Ectodermal cell (in vitro differentiated cells): Measurements from ENCODE around the gene YWHAQ.
"Not testable (repeated sequence)": the region's sequence is repeated elsewhere in the genome, so short reads cannot be mapped to it uniquely, and the experiment has no call there.

Source experiments
- H3K27ac ChIP-seq: 2 replicates; pipeline ENCODE4 v1.7.0; 2013; ENCODE audit warnings: mild to moderate bottlenecking, low read depth, low read length; ENCODE audit not compliant: insufficient read depth, poor library complexity, severe bottlenecking
- H3K27me3 ChIP-seq: 2 replicates; pipeline ENCODE4 v1.7.0; 2013; ENCODE audit warnings: mild to moderate bottlenecking, low read length; ENCODE audit not compliant: insufficient read depth, control insufficient read depth, poor library complexity, severe bottlenecking
- H3K36me3 ChIP-seq: one replicate; pipeline ENCODE4 v1.7.0; 2013; ENCODE audit warnings: low read length; ENCODE audit not compliant: control insufficient read depth, insufficient read depth
- H3K4me1 ChIP-seq: one replicate; pipeline ENCODE4 v1.7.0; 2013; ENCODE audit warnings: low read length; ENCODE audit not compliant: control insufficient read depth, insufficient read depth
- H3K4me3 ChIP-seq: 2 replicates; pipeline ENCODE4 v1.7.0; 2013; ENCODE audit warnings: low read depth, low read length, control low read depth; ENCODE audit not compliant: insufficient read depth
- H3K9me3 ChIP-seq: 2 replicates; pipeline ENCODE4 v1.7.0; 2013; ENCODE audit warnings: mild to moderate bottlenecking, low read length, moderate library complexity; ENCODE audit not compliant: control insufficient read depth
- WGBS, 2 experiments: methylation state at CpG; one replicate each; pipeline ENCODE4 v1.1.7; 2013; ENCODE audit warnings: missing lambda C conversion rate in 2 of 2; 5-methylcytosine and 5-hydroxymethylcytosine counted together

The YWHAQ gene

DNA sequence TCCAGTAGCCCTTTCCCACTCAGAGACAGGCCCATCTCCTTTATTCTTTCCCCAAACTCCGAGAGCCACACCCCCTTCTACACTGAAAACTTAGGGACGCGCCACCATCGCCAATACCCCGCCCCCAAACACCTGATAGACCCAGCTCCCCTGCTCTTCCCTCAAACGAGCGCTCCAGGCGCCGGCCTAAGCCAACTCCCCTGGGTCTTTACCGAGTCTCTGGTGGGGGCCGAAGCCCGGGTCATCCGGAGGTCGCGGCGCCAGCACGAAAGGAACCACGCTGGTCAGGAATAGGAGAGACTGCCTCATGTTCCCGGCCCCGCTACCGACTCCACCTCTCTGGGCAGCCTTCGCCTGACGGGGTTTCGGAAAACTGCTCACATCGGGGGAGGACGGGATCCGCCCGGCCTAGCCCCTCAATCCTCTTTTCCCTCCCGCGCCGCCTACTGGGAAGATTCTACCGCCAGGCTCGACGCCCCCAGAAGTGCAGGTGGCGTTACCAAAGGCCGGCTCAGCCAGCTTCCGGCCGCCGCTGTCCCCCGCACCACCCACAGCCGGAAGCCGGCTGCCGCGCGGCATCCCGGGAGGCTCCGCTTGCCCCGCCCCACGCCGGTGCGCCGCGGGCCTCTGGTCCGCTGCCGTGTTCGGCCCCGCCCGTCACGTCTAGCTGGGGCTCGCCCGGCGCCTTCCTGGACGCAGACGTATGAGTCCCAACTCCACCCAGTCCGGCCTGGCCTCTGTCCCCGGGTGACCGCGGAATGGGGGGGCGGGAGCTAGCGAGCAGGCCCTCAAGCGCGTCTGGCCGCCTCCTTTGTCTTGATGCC is 75.3 kb downstream of the YWHAQ start, which contains the start of gene ADAM17:
Gene ADAM17, minus strand, starts transcription at position 534 of the 824 bp plus-strand sequence. Its CDS starts 225 bp downstream, at position 309.
- H3K36me3 ChIP-seq: no peaks in the 10 kb centered on the region
- no peaks in the 10 kb centered on the region for H3K27me3 ChIP-seq
- peak within 1 kb of the TSS; percentile 96 for H3K27ac ChIP-seq
- WGBS, 2 experiments: 0% methylated on average over 73 of the region's 73 CpGs
- H3K9me3 ChIP-seq: no peaks in the 10 kb centered on the region
- peak within 1 kb of the TSS; percentile 75 for H3K4me3 ChIP-seq
- peaks cover 4% of the 10 kb centered on the region for H3K4me1 ChIP-seq

DNA sequence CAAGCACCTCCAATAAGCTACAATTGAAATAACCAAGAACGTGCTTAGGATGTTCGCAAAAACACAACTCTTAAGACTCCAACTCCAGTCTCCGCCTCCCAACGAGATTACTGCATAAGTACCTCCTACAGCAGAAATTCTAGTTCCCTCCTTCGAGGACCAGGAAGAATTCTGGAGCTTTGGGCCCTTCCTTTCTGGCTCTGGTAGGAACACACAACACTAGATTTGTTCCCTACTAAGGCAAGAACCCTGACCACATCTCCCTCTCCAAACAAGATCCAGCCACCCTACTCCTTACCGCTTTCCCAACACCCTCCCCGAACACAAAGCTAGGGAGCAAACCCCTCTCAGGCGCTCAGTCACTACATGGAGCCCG is 75.9 kb downstream of the YWHAQ start:
- Histone ChIP-seq H3K27ac (peak overlapping the region; percentile 96), H3K4me3 (peak overlapping the region; percentile 75), H3K27me3 (no peaks in the 10 kb centered on the region), H3K36me3 (no peaks in the 10 kb centered on the region), H3K4me1 (peaks cover 4% of the 10 kb centered on the region), H3K9me3 (no peaks in the 10 kb centered on the region)
- 1% methylated on average over 9 of the region's 9 CpGs for WGBS, 2 experiments

- H3K4me3 ChIP-seq: no peak overlapping the region
These were observed 78.3 kb downstream of the YWHAQ start for GRCh38 chr2:9552219-9553178.

GRCh38 chr2:9550859-9551391 is 79.9 kb downstream of the YWHAQ start:
- H3K27me3 ChIP-seq, H3K36me3 ChIP-seq, H3K4me1 ChIP-seq, H3K9me3 ChIP-seq, H3K4me3 ChIP-seq, H3K27ac ChIP-seq: not testable (repeated sequence)
- 93 to 94% methylated on average over 6 to 7 of the region's 7 CpGs for WGBS, 2 experiments

More at GRCh38 chr2:9552219-9553178, 78.3 kb downstream of the YWHAQ start:
- WGBS, 2 experiments: 69 to 81% methylated on average over 1 of the region's 2 CpGs
- Histone ChIP-seq H3K27ac (no peak overlapping the region), H3K9me3 (no peaks in the 10 kb centered on the region), H3K27me3 (no peaks in the 10 kb centered on the region), H3K4me1 (peaks cover 4% of the 10 kb centered on the region), H3K36me3 (no peaks in the 10 kb centered on the region)

DNA sequence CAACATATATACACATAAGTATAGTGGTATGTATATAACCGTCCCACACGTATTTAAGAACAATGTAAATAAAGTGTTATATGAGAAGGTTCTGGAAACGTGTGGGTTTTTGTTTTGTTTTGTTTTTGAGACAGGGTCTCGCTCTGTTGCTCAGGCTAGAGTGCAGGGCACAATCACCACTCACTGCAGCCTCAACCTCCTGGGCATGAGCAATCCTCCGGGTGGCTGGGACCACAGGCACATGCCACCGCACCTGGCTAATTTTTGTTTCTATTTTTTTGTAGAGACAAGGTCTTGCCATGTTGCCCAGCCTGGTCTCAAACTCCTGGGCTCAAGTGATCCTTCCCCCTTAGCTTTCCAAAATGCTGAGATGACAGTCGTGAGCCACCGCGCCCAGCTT is 81.4 kb downstream of the YWHAQ start:
- H3K9me3 ChIP-seq: no peaks in the 10 kb centered on the region
- H3K4me3 ChIP-seq: no peak overlapping the region
- H3K4me1 ChIP-seq: peaks cover 4% of the 10 kb centered on the region
- H3K27ac ChIP-seq: no peak overlapping the region
- WGBS, 2 experiments: 94% methylated on average over 9 of the region's 9 CpGs
- H3K36me3 ChIP-seq: no peaks in the 10 kb centered on the region
- H3K27me3 ChIP-seq: no peaks in the 10 kb centered on the region

DNA sequence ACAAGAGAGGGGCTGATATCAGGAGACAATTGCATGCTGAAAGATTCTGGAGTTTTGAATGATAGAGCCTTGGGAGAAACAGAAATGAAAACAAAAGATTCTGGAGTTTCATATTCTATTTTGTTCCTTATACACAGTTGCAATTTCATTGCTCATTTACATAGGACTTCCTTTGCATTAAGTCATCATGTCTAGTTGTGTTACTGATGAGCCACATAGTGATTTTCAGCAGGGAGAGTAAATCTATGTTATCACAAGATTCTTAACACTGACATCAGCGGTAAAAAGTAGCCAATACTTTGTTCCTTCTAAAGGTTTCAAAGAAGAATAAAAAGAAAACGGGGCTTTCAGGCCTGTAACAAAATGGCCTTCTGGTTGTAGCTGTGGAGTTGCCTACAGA is 82.3 kb downstream of the YWHAQ start:
- Histone ChIP-seq H3K4me3 (no peak overlapping the region), H3K36me3 (no peaks in the 10 kb centered on the region), H3K27me3 (no peaks in the 10 kb centered on the region), H3K4me1 (no peaks in the 10 kb centered on the region), H3K27ac (no peak overlapping the region), H3K9me3 (no peaks in the 10 kb centered on the region)
- WGBS, 2 experiments: 88 to 97% methylated on average over 2 of the region's 2 CpGs

DNA sequence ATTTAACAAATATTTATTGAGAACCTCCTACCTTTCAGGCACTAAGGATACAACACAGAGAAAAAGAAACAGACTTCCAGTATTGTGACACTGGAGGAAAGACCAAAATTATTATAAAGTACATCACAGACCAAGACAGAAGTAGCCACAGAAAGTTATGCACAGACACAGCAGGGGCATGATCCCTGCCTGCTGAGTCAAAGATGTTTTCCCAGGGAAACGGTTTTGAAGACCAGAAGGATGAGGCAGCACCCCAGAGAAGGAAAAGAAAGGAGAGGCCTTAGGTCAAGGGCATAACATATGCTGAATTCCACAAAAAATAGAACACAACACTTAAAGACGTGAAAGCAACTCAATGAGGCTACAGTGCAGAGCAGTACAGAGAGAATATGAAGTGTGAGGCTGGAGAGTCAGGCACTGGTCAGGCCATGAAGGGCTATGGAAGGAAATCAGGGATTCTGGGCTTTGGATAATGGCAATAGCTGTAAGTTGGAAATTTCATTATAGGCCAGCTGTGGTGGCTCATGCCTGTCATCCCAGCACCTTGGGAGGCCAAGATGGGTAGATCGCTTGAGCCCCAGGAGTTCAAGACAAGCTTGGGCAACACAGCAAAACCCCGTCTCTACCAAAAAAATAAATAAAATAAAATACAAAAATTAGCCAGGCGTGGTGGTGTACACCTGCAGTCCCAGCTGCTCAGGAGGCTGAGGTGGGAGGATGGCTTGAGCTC is 83.4 kb downstream of the YWHAQ start:
- no peaks in the 10 kb centered on the region for H3K9me3 ChIP-seq
- no peaks in the 10 kb centered on the region for H3K27me3 ChIP-seq
- H3K36me3 ChIP-seq: no peaks in the 10 kb centered on the region
- no peak overlapping the region for H3K4me3 ChIP-seq
- no peak overlapping the region for H3K27ac ChIP-seq
- WGBS, 2 experiments: 71 to 79% methylated on average over 5 of the region's 5 CpGs
- no peaks in the 10 kb centered on the region for H3K4me1 ChIP-seq

- no peaks in the 10 kb centered on the region for H3K36me3 ChIP-seq
- no peaks in the 10 kb centered on the region for H3K27me3 ChIP-seq
- H3K9me3 ChIP-seq: no peaks in the 10 kb centered on the region
- H3K4me1 ChIP-seq: no peaks in the 10 kb centered on the region
- 91 to 92% methylated on average over 5 of the region's 5 CpGs for WGBS, 2 experiments
- H3K4me3 ChIP-seq: no peak overlapping the region
- no peak overlapping the region for H3K27ac ChIP-seq
These were observed 85.3 kb downstream of the YWHAQ start for GRCh38 chr2:9545502-9545901.

- H3K27ac ChIP-seq: no peak overlapping the region
- WGBS, 2 experiments: 95 to 96% methylated on average over 1 of the region's 1 CpG
These were observed 87.2 kb downstream of the YWHAQ start for GRCh38 chr2:9543557-9543956.

More at GRCh38 chr2:9543557-9543956, 87.2 kb downstream of the YWHAQ start:
- Histone ChIP-seq H3K9me3 (no peaks in the 10 kb centered on the region), H3K4me3 (no peak overlapping the region), H3K4me1 (no peaks in the 10 kb centered on the region), H3K36me3 (no peaks in the 10 kb centered on the region), H3K27me3 (no peaks in the 10 kb centered on the region)
